Lower leg skin (tissue), 3 donors: ENCODE data around the gene ZNF280D.

Experiments
- CTCF ChIP-seq, 3 donors: fragments of 450-650 bp; IDR thresholded peaks; one replicate each; pipeline ENCODE4 v1.5.1; 2016; ENCODE audit warnings: antibody characterized with exemption in 3 of 3, mild to moderate bottlenecking in 3 of 3, moderate library complexity in 2 of 3
- POLR2A ChIP-seq, 2 donors: fragments of 450-650 bp; IDR thresholded peaks; one replicate each; pipeline ENCODE4 v1.6.1; 2016 to 2017; ENCODE audit warnings: antibody characterized with exemption in 2 of 2, mild to moderate bottlenecking in 1 of 2, moderate library complexity in 1 of 2

DNA sequence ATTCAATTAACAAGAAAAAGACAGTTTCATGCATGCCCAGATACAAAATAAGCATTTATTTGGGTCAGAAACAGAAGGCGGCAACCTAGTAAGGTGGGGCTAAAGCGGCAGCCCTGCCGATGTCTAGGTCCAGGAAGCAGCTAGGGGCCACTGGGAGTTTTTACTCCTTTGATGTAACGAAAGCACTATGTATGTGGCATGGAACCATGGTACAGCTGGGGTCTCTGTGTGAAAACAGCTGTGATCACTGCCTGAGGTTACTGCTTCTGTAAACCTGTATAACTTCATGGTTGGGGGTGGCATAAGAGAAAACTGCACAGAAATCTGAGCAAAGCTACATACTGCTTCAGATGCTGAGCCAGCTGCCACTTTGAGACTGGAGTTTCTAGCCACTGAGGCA is 119.5 kb downstream of the ZNF280D start:
- no peak for TF ChIP-seq CTCF (IDR thresholded peaks at IDR 0.05)
- TF ChIP-seq POLR2A (IDR thresholded peaks at IDR 0.05): no peak
